Smooth muscle cell (in vitro differentiated cells): Measurements from ENCODE around the gene MRPL55. TPM values are rescaled to one million over a fixed set of nuclear protein-coding genes. Genes with fewer than 3 reads are reported as not detected.

Experiments
- DNase-seq: peaks from one replicate; lab custom pipeline; 2025; ENCODE audit not compliant: unreplicated experiment; lab: John Stamatoyannopoulos, UW
- H2AFZ ChIP-seq: fragments of 200-600 bp; sonication (generic); 2 replicates; pipeline ENCODE4 v1.6.0; 2016; ENCODE audit warnings: antibody characterized with exemption, low read depth, mild to moderate bottlenecking
- H3F3A ChIP-seq: fragments of 200-600 bp; sonication (generic); 2 replicates; pipeline ENCODE4 v1.6.0; 2017; ENCODE audit warnings: antibody characterized with exemption, low read depth
- H3K27ac ChIP-seq: fragments of 200-600 bp; sonication (generic); 2 replicates; pipeline ENCODE4 v1.5.1; 2016; ENCODE audit warnings: low read depth, mild to moderate bottlenecking
- H3K27me3 ChIP-seq: fragments of 200-600 bp; sonication (generic); 2 replicates; pipeline ENCODE4 v1.6.1; 2016; ENCODE audit warnings: low read depth, mild to moderate bottlenecking
- H3K36me3 ChIP-seq: fragments of 200-600 bp; sonication (generic); 2 replicates; pipeline ENCODE4 v1.5.1; 2016; ENCODE audit warnings: low read depth
- H3K4me1 ChIP-seq: fragments of 200-600 bp; sonication (generic); 2 replicates; pipeline ENCODE4 v1.5.1; 2016; ENCODE audit warnings: low read depth
- H3K4me2 ChIP-seq: fragments of 200-600 bp; sonication (generic); 2 replicates; pipeline ENCODE4 v1.6.0; 2016; ENCODE audit warnings: mild to moderate bottlenecking
- H3K4me3 ChIP-seq: fragments of 200-600 bp; sonication (generic); 2 replicates; pipeline ENCODE4 v1.5.1; 2016; ENCODE audit warnings: mild to moderate bottlenecking
- H3K79me2 ChIP-seq: fragments of 200-600 bp; sonication (generic); 2 replicates; pipeline ENCODE4 v1.6.0; 2016; ENCODE audit warnings: low read depth, mild to moderate bottlenecking
- H3K9ac ChIP-seq: fragments of 200-600 bp; sonication (generic); 2 replicates; pipeline ENCODE4 v1.6.0; 2016; ENCODE audit warnings: low read depth
- H3K9me3 ChIP-seq: fragments of 200-600 bp; sonication (generic); replicated peaks from 2 replicates; pipeline ENCODE4 v1.5.1; 2016; ENCODE audit warnings: low read depth
- H4K20me1 ChIP-seq: fragments of 200-600 bp; sonication (generic); 2 replicates; pipeline ENCODE4 v1.6.0; 2016; ENCODE audit warnings: low read depth
- WGBS: methylation state at CpG from one replicate; pipeline ENCODE4 v1.1.7; 2016; ENCODE audit warnings: low lambda C conversion rate; 5-methylcytosine and 5-hydroxymethylcytosine counted together
- polyA plus RNA-seq: library from polyadenylated mRNA; unstranded; fragments of >200 nt; fragmentation: Nextera tagmentation; extraction: Ambion mirVana; gene quantifications from 2 replicates; pipeline ENCODE4 v1.2.1, GENCODE V29; 2016
- total RNA-seq: library from RNA; depleted of rRNA; stranded (reverse); fragments of >200 nt; gene quantifications from 2 replicates; pipeline ENCODE4 v1.2.3, GENCODE V29; 2014
- TF ChIP-seq, protein P1 (sequence below): fragments of 200-600 bp; sonication (generic); IDR thresholded peaks from 2 replicates; pipeline ENCODE4 v1.5.1; 2017; ENCODE audit warnings: borderline replicate concordance, mild to moderate bottlenecking, antibody characterized with exemption; ENCODE audit not compliant: insufficient read depth, poor library complexity, severe bottlenecking

MRPL55 gene
- total RNA-seq = 72.8 and 83.4 TPM in 2 replicates
- polyA plus RNA-seq = 169 and 178 TPM in 2 replicates

GRCh38 chr1:228109073-228109961 is at the start of gene MRPL55:
Gene MRPL55 (minus strand): TSS chr1:228109299. CDS start chr1:228108260, 1,039 bp downstream.
- H3K4me2 ChIP-seq = peak within 1 kb of the TSS; percentile 99

DNA sequence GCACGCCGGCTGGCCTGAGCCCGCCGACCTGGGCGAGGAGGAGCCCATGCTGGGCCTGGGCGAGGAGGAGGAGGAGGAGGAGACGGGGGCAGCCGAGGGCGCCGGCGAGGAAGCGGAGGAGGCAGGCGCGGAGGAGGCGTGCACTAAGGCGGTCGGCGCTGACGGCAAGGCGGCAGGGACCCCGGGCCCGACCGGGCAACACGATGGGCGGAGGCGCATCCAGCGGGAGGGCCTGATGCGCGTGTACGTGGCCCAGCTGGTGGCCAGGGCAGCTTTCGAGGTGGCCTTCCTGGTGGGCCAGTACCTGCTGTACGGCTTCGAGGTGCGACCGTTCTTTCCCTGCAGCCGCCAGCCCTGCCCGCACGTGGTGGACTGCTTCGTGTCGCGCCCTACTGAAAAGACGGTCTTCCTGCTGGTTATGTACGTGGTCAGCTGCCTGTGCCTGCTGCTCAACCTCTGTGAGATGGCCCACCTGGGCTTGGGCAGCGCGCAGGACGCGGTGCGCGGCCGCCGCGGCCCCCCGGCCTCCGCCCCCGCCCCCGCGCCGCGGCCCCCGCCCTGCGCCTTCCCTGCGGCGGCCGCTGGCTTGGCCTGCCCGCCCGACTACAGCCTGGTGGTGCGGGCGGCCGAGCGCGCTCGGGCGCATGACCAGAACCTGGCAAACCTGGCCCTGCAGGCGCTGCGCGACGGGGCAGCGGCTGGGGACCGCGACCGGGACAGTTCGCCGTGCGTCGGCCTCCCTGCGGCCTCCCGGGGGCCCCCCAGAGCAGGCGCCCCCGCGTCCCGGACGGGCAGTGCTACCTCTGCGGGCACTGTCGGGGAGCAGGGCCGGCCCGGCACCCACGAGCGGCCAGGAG is 49.3 kb upstream of the MRPL55 start:
- no peak overlapping the region for H3K27ac ChIP-seq
- no peak overlapping the region for H3K4me2 ChIP-seq
- 96% methylated on average over 66 of the region's 98 CpGs for WGBS
- no peaks in the 10 kb centered on the region for H4K20me1 ChIP-seq
- no peaks in the 10 kb centered on the region for H3K79me2 ChIP-seq
- H3K4me1 ChIP-seq = peaks cover 8% of the 10 kb centered on the region
- no peak overlapping the region for H3K4me3 ChIP-seq
- TF ChIP-seq, protein P1, sequence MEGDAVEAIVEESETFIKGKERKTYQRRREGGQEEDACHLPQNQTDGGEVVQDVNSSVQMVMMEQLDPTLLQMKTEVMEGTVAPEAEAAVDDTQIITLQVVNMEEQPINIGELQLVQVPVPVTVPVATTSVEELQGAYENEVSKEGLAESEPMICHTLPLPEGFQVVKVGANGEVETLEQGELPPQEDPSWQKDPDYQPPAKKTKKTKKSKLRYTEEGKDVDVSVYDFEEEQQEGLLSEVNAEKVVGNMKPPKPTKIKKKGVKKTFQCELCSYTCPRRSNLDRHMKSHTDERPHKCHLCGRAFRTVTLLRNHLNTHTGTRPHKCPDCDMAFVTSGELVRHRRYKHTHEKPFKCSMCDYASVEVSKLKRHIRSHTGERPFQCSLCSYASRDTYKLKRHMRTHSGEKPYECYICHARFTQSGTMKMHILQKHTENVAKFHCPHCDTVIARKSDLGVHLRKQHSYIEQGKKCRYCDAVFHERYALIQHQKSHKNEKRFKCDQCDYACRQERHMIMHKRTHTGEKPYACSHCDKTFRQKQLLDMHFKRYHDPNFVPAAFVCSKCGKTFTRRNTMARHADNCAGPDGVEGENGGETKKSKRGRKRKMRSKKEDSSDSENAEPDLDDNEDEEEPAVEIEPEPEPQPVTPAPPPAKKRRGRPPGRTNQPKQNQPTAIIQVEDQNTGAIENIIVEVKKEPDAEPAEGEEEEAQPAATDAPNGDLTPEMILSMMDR = no peak
- H3K9ac ChIP-seq = no peak overlapping the region
- no peak for DNase-seq
- no peaks in the 10 kb centered on the region for H3K9me3 ChIP-seq
- H3K36me3 ChIP-seq = no peaks in the 10 kb centered on the region
- no peaks in the 10 kb centered on the region for H3K27me3 ChIP-seq
- no peaks in the 10 kb centered on the region for H3F3A ChIP-seq
- no peak overlapping the region for H2AFZ ChIP-seq

More at GRCh38 chr1:228109073-228109961, at the start of gene MRPL55:
- Histone ChIP-seq H4K20me1 (no peaks in the 10 kb centered on the region), H3K9ac (peak within 1 kb of the TSS; percentile 97), H3K27ac (peak within 1 kb of the TSS; percentile 73), H3K4me1 (peaks cover 6% of the 10 kb centered on the region), H3F3A (no peaks in the 10 kb centered on the region), H3K36me3 (no peaks in the 10 kb centered on the region), H3K79me2 (peaks cover 11% of the 10 kb centered on the region), H3K27me3 (no peaks in the 10 kb centered on the region), H2AFZ (peak within 1 kb of the TSS; percentile 90), H3K9me3 (no peaks in the 10 kb centered on the region), H3K4me3 (peak within 1 kb of the TSS; percentile 98)
- peak; percentile 93 for DNase-seq
- 0% methylated on average over 43 of the region's 66 CpGs for WGBS
- TF ChIP-seq, protein P1 = no peak

DNA sequence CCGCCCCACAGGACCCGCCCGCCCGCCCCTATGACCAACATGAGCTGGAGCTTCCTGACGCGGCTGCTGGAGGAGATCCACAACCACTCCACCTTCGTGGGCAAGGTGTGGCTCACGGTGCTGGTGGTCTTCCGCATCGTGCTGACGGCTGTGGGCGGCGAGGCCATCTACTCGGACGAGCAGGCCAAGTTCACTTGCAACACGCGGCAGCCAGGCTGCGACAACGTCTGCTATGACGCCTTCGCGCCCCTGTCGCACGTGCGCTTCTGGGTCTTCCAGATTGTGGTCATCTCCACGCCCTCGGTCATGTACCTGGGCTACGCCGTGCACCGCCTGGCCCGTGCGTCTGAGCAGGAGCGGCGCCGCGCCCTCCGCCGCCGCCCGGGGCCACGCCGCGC is 48.6 kb upstream of the MRPL55 start:
- Histone ChIP-seq H3K27ac (no peak overlapping the region), H3F3A (no peaks in the 10 kb centered on the region), H2AFZ (no peak overlapping the region), H3K9me3 (no peaks in the 10 kb centered on the region), H3K79me2 (no peaks in the 10 kb centered on the region), H3K4me1 (peaks cover 7% of the 10 kb centered on the region), H3K27me3 (no peaks in the 10 kb centered on the region), H3K36me3 (no peaks in the 10 kb centered on the region), H4K20me1 (no peaks in the 10 kb centered on the region), H3K4me3 (no peak overlapping the region), H3K4me2 (no peak overlapping the region), H3K9ac (no peak overlapping the region)
- DNase-seq = no peak
- TF ChIP-seq, protein P1 = no peak
- WGBS = 95% methylated on average over 32 of the region's 43 CpGs
